RCC 7860 (cell line): ENCODE data around the gene QKI.
"Not testable (repeated sequence)": the region's sequence is repeated elsewhere in the genome, so short reads cannot be mapped to it uniquely, and the experiment has no call there.

Experiments used
- DNase-seq: peaks from one replicate; pipeline ENCODE4 v3.0.0-alpha.2; 2015; ENCODE audit warnings: low spot score
- FAIRE-seq: peaks from 2 replicates; lab custom pipeline; 2012; peaks lifted over from hg19 to GRCh38; lab: Jason Lieb, UNC

Gene QKI

DNA sequence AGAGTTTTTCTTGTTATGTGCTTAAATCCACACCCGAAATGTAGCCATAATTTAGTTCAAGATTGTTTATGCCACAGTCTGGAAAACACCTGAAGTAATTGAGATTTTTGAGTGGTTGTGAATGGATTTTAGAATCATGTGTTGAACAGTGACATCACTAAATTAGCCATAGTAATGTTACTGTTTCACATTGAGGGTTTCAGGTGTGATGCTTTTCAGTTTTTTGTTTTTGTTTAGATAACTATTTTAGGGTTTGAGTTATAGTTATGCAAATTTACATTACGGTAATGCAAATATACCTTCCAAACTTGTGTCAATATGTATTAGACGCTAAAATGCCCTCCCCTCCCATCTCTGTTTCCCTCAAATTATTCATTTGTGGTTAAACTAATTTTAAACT is 22.9 kb downstream of the QKI start:
- FAIRE-seq, result no peak
- DNase-seq, result no peak

GRCh38 chr6:163438298-163438939 is 23.9 kb downstream of the QKI start:
- no peak for FAIRE-seq

DNA sequence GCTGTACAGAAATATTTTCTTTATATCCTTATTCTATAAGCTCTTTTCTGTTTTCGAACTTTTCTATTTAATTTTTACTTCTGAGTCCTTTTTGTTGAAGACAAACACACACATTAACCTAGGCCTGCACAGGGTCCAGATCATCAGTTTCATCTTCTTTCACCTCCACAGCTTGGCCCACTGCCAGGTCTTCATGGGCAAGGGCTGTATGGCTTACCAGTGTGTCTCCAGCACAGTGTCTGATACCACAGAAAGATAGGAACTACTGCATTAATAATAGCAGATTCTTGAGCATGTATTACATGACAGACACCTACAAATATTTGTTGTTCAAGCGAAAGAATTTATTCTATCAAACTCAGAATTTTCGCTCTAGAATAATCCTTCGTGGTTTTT is 24.4 kb downstream of the QKI start:
- peak; percentile 83 for FAIRE-seq
- peak; percentile 49 for DNase-seq

More at GRCh38 chr6:163438298-163438939, 23.9 kb downstream of the QKI start:
- DNase-seq, result no peak

DNA sequence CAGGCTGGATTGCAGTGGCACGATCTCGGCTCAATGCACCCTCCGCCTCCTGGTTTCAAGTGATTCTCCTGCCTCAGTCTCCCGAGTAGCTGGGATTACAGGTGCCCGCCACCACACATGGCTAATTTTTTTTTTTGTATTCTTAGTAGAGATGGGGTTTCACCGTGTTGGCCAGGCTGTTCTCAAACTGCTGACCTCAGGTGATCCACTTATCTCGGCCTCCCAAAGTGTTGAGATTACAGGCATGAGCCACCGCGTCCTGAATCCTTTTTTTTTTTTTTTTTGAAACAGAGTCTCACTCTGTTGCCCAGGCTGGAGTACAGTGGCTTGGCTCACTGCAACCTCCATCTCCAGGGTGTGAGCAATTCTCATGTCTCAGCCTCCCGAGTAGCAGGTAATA is 24.9 kb downstream of the QKI start:
- not testable (repeated sequence) for DNase-seq, FAIRE-seq

DNA sequence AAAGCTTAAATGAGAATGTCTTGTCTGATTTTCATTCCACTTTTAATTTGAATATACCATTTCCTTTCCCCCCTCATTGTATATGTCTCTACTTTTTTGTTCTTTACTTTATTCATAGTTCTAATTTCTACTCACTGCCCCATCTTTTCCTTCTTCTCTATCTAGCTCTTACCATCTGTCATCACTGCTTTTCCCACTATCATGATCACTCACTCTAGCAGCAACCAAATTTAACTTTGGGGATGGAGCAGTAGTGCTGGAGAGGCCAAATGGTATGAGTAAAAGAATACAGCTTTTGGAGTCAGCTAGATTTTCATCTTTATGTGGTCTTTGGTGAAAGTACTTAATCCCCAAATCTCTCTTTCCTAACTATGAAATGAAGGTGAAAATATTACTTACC is 25.5 kb downstream of the QKI start:
- FAIRE-seq, result no peak

GRCh38 chr6:163442336-163442735 is 27.8 kb downstream of the QKI start:
- DNase-seq (no peak), FAIRE-seq (no peak)

More for the DNA sequence above, 25.5 kb downstream of the QKI start:
- no peak for DNase-seq

DNA sequence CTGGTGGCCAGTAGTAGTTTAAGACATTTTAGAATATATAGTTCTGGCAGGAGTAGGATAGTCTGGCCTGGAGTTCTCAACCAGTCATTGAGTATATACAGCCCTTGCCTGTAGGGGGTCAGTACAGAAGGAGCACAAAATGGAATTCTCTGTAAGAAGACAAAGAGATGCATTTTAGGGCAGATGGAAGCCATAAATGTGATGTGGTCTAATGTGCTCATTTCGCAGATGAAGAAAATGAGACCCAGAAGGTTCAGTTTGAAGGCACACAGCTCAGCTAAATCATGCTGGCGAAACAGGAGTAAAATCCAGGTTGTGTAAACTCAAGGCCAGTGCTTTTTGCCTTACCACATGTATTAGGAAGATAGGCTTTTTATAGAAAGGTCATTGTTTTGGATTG is 29.6 kb downstream of the QKI start:
- no peak for FAIRE-seq
- DNase-seq, result no peak

DNA sequence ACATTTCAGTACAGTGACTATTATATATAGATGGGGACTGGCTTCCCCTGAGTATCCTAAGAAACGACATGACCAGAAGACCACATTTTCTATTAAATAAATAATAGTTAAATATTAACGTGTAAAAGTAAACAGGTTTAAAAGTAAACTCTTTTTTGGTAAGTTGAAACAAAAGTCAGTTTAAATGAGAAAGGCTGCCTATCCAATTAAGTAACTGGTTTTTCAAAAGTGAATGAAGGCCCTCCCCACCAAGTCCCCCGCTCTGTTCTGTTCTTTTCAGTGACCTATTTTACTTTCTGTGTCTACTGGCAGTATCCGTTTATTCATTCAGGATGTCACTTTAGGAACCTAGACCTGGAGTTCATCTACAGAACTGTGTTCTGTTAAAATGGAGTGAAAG is 32.0 kb downstream of the QKI start:
- no peak for DNase-seq
- FAIRE-seq, result no peak

DNA sequence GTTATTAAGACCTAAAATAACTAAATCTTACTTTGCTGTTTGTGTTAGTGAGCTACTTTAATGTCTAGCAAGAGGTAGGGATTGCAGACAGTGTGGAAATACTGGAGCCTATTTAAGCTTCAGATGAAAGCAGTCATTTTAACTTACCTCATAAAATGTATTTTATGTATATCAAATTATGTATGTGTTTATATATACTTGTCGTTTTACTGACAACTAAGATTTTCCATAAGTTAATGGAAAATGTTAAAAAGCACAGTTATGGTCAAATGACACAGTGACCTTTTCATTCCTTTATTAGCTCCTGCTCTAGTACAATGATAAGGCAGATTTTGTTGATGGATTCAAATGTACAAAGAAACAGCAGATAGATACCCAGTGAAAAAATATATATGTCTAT is 34.6 kb downstream of the QKI start:
- DNase-seq (no peak), FAIRE-seq (no peak)

GRCh38 chr6:163454425-163454824 is 39.9 kb downstream of the QKI start:
- no peak for FAIRE-seq
- no peak for DNase-seq

DNA sequence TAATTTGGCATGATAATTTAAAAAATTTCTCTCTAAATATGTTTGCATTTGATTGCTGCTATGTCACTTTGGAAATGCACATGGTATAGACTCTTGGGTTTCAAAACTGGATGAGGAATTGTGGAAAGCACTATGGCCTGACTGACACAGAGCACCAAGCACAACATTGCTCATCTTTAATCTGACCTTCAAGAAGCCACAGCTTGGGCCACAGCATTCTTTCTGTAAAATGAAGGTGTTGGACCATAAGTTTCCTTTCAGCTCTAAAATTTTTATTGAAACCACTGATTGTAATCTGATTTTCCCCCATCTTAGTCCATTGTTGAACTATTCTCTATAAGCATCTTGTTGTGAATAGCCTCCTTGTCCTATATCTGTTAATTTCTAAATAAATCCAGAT is 41.0 kb downstream of the QKI start:
- DNase-seq (no peak), FAIRE-seq (no peak)

DNA sequence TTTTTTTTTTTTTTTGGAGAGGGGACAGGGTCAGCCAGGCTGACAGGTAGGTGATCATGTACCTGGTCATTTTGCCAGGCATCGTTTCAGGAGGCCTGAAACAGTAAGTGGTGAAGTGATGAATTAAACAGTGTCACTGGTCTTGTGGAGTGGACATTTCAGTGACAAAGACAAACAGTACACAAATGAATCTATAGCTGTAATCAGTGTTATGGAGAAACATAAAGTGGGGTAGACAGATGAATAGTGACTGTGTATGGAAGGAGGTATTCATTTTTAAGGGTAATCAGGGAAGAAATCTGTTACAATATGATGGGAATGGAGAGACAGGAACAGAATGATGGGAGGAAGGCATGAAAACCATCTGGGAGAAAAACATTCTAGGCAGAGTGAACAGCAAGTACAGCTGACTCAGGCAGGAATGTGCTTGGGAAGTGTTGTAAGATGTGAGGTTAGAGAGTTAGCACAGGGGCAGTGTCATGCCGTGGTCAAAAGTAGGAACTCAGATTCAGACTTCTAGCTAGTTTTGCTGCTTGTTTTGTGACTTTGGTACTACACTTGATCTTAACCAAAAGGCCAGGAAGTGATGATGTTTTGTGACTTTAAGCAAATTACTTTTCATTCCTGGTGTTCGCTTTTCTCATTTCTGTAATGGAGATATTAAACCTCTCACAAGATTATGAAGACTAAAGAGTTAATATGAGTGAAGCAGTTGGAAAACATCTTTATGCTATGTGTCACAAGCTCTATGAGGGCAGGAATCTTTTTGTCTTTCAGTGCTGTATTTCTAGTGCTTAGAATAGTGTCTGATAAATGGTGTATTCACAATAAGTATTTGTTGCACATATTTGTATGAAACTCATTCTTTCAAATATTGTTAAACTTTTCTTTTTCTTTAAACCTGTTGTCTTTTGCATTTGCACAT is 43.4 kb downstream of the QKI start:
- DNase-seq, result peak; percentile 66
- FAIRE-seq, result peak; percentile 75

DNA sequence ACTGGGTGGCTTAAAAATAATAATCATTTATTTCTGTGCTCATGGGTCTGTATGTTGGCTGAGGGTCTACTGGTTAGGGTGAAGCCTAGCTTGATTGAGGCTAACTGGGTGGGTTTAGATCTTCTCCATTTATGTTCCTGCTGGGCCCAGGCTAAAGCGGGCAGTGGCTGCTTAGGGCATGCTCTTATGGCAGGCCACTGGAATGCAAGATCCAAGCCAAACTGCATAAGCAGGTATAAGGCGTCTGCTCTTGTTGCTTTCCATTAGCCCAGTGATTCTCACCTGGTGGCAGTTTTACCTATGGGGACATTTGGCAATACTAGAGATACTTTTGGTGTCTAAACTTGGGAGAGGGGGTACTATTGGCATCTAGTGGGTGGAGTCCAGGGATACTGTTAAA is 44.5 kb downstream of the QKI start:
- no peak for DNase-seq
- FAIRE-seq, result no peak

DNA sequence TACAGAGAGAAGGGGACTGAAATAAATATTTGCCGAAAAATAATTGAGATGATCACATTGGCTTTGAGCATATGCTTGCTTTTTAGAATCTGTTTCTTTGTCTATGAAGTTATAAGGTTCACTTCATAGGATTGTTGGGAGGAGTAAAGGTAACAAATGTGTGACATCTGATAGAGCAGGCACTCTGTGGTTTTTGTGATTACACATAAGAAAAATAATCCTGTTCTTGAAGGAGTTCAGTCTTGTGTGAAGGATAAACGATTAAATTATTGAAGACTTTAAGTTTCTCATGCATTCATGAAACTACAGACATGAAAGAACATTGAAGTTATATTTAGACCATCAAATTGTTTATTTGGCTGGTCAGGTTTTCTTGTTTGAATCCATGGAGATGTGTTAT is 45.0 kb downstream of the QKI start:
- peak; percentile 87 for FAIRE-seq

GRCh38 chr6:163460307-163460782 is 45.8 kb downstream of the QKI start:
- DNase-seq (peak; percentile 10), FAIRE-seq (no peak)

More for the DNA sequence above, 45.0 kb downstream of the QKI start:
- peak; percentile 35 for DNase-seq

DNA sequence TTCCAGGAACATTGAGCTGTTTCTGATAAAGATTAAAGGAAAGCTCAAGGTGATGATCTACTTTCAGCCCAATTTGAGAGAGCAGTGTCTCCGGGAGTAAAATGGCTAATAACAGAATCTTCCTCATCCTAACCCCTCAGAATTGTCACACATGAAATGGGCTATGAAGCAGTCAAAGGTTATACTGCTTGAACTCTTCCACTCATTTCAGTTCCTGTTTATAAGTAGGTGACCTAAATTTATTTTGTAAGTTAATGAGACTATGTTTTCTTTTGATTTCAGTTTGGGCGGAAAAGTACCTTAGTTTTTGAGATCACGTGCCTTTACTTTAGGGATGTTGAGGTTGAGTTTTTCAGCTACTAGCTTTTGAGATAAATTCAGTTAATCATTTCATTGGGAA is 47.2 kb downstream of the QKI start:
- no peak for DNase-seq
- no peak for FAIRE-seq

DNA sequence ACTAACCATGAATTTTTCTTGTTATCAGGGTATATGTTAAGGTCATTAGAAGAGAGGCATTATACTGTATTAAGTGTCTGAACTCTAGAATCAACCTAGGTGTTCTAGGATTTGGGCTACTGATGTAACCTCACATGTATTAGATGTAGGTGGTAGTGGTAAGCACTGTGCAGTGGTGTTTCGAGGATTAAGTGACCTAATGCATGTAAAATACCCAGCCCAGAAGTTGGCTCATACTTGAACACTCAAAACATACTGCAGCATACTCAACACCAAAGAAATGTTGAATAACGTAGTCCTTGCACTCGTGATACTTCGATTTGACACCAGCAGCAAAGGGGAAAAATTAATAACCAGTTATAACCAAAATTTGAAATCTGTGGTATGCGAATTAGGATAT is 48.7 kb downstream of the QKI start:
- no peak for FAIRE-seq

GRCh38 chr6:163463795-163464194 is 49.3 kb downstream of the QKI start:
- FAIRE-seq (no peak), DNase-seq (no peak)

More for the DNA sequence above, 48.7 kb downstream of the QKI start:
- DNase-seq, result no peak

DNA sequence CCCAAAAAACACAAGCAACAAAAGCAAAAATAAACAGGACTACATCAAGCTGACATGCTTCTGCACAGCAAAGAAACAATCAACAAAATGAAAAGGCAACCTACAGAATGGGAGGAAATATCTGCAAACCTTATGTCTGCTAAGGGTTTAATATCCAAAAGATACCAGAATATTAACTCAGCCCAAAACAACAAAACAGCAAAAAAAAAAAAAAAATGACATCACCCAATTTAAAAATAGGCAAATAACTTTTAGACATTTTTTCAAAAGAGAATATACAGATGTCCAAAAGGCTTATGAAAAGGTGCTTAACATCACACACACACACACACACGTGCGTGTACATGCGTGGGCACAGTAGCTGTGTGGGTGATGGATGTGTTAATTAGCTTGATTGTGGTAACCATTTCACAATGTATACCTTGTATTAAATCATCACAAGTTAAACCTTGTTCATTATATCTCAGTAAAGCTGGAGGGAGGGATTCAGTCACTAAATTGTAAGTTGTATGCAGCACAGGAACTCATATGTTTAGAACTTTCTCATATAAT is 52.4 kb downstream of the QKI start:
- FAIRE-seq, result no peak

GRCh38 chr6:163468738-163469137 is 54.2 kb downstream of the QKI start:
- no peak for DNase-seq
- FAIRE-seq, result no peak

More for the DNA sequence above, 52.4 kb downstream of the QKI start:
- DNase-seq, result no peak

GRCh38 chr6:163469459-163469985 is 55.0 kb downstream of the QKI start:
- DNase-seq (no peak), FAIRE-seq (no peak)
